8988T (cell line): Measurements from ENCODE around the gene SIM1.

ENCODE experiments used
- DNase-seq: peaks from one replicate; pipeline ENCODE4 v3.0.0; 2011

The SIM1 gene

GRCh38 chr6:100346828-100347227 lies 117.9 kb downstream of the SIM1 start:
- DNase-seq, result no peak

- DNase-seq, result no peak
Measured at GRCh38 chr6:100346203-100346602, 118.5 kb downstream of the SIM1 start.

DNA sequence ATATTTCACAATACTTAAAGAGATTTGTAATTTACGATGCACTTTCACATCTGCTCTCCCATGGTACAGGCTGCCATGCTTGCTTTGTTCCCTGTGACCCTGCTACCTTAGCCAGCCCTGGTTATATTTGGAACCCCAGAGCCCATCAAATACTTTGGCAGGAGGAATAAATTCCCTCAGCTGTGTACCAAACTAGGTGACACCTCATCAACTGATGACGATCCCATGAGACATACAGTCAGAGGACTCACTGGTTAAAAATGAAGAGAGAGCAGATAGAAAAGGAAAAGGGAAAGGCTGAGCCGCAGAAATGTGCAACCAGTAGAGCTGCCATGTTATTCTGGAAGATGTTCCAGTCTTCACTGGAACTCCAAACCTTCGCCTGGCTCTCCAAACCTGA lies 120.0 kb downstream of the SIM1 start:
- peak; percentile 9 for DNase-seq

DNA sequence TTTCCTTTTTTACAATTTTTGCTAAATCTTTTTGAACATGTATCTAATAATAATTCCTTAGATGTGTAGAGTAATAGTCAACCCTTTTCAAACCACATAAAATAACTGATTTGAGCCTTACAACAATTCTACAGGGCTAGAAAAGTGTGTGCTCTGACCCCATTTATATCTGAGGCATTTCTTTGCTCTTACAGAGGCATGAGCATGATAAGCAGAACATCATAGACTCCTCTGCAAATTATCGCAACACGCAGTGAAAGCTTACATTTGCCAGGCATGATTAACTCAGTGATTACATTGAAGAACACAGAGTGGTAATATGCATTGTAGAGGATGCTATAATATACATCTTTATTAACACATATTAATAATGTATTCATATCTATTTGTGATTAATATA lies 120.4 kb downstream of the SIM1 start:
- no peak for DNase-seq

DNA sequence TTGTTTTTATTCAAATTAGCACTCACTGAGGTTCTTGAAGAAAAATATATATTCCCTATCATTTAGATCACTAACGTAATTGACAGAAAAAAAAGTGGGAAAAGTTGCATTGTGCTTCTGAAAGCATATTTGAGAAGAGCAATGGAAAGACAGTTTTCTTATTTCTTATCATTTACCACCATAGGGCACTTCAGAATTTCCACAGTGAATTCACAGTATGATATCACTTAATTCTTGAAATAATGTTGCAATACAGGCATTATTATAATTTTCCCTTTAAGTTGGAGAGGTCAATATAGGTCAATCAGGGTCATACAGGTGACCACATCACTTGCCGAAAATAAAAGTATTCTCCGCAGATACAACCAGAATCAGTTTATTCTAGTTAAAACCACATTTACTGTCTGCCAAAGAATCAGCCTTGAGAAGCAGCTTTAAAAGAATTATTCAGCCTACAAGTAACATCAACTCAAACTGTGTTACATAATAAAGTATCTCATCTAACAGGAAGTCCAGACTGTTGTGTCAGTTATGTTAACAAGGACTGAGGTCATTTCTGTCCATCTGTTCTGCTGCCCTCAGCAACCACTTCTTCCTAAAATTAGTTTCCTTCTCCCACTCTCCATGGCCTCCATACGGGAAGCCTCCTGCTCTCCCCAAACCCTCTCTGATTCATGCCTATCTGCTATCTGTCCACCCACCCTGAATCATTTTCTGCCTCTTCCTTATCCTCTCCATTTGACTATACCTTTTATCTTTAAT lies 121.2 kb downstream of the SIM1 start:
- DNase-seq, result no peak

DNA sequence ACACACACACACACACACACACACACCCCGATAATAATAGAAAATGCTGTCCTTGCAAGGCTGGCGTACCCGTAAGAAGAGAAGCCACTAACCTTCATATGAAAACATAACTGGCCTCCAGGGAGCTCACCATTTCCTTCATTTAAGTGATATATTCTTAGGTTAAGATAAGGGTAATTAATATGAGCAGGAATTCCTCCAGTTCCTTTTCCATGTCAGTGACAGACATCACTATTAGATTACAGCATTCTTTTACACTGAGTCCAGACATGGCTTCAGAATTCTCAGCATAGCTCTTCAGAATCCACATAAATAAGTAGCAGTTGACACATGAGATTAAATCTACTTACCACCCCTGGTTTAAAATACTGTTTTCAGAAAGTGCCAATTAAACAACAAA lies 121.9 kb downstream of the SIM1 start:
- no peak for DNase-seq

DNA sequence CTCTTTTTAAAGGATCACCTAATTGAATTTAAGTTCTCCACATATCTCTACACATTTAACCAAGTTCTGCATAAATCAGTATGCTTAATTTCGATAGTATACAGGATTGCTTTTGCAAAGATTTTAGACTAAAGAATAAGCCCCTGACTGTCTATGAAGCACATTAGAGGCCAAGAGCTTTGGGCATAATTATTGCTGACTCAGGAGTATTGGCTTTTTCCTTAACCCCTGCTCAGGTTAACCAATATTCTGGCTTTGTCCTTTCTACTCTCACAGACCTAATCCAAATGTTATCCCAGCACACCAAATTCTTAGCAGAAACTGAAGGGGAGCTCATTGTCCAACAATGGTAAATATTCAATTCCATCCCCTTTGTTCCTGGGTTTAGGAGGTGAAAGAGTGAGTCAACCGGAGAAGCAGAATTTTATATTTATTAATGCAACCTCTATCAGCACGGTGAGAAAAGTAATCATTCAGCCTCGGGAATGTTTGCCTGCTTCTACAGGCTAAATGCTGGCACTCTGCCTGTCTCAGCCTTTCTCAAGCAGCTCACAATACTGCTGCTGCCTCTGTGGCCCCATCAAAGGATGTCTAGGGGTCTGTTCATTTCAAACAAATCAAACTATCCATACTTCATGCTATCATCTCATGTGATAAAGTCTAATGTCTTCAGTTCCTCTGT lies 125.0 kb downstream of the SIM1 start:
- no peak for DNase-seq

DNA sequence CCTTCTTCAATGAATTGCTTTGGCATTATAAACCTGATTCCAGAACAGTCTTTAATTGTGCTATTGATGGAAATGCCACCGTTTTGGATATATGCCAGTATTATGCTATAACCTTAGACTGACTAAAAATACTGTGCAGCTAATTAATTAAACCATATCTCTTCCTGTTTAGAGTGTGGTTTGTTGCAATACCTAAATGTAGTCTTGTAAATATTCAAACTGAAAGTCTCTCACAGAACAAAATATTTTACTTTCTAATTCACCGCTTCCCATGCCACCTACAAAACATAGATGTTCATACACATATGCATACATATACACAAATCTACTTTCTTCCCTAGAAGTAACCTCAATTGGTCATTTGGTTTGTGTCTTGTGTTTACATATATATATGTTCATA lies 126.6 kb downstream of the SIM1 start:
- DNase-seq, result no peak

GRCh38 chr6:100336876-100337275 lies 127.8 kb downstream of the SIM1 start:
- DNase-seq, result no peak

DNA sequence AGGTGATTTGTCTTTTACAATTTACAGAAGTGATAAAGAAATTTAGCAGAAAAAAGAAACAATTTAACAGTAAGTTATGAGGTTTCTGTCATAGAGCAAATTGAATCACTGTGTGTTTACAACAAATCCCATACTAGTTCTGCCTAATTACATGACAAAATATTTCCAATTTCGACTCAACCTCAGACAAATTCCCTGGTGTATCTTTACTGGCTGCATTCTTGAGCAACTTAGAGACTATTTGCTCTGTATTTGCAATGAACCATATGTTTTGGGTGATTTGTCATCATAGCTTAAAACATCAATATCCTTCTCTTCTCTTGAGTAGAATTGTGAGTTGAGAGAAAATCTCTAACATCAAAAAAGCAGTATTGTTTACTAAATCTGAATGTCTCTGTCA lies 128.7 kb downstream of the SIM1 start:
- DNase-seq, result no peak
